ENCODE data around the gene ADIG. TPM values are rescaled to one million over a fixed set of nuclear protein-coding genes. Genes with fewer than 3 reads are reported as not detected.

The ADIG gene
- total and polyA plus RNA-seq, 2 of the 13 experiments (the other 11 are each of a cell fraction or from before 2014, with no cell fraction given): 0.15 TPM; not detected in 1

- TF ChIP-seq, protein P1, sequence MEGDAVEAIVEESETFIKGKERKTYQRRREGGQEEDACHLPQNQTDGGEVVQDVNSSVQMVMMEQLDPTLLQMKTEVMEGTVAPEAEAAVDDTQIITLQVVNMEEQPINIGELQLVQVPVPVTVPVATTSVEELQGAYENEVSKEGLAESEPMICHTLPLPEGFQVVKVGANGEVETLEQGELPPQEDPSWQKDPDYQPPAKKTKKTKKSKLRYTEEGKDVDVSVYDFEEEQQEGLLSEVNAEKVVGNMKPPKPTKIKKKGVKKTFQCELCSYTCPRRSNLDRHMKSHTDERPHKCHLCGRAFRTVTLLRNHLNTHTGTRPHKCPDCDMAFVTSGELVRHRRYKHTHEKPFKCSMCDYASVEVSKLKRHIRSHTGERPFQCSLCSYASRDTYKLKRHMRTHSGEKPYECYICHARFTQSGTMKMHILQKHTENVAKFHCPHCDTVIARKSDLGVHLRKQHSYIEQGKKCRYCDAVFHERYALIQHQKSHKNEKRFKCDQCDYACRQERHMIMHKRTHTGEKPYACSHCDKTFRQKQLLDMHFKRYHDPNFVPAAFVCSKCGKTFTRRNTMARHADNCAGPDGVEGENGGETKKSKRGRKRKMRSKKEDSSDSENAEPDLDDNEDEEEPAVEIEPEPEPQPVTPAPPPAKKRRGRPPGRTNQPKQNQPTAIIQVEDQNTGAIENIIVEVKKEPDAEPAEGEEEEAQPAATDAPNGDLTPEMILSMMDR (CRISPR knock-in tag; IDR thresholded peaks at IDR 0.05): no peak
- no peak for TF ChIP-seq MLLT10 (CRISPR knock-in tag; IDR thresholded peaks at IDR 0.05)
- TF ChIP-seq TRIM24 (CRISPR knock-in tag; IDR thresholded peaks at IDR 0.05): no peak
- TF ChIP-seq SKIL (CRISPR knock-in tag; IDR thresholded peaks at IDR 0.05; ENCODE audit: borderline replicate concordance): 0 out of 2 replicates have a peak, but pooled peaks have one; percentile 18
- TF ChIP-seq JUND (CRISPR knock-in tag; IDR thresholded peaks at IDR 0.05): no peak
- TF ChIP-seq NONO (IDR thresholded peaks at IDR 0.05): peak; percentile 58; the same call in 1 of the 2 replicates
- TF ChIP-seq NONO (CRISPR knock-in tag; conservative IDR thresholded peaks at IDR 0.05): no peak
- no peak for TF ChIP-seq DMAP1 (CRISPR knock-in tag; IDR thresholded peaks at IDR 0.05)
- no peak for TF ChIP-seq ZBTB49 (CRISPR knock-in tag; IDR thresholded peaks at IDR 0.05; ENCODE audit: borderline replicate concordance)
These were observed 46.1 kb downstream of the ADIG start (continued) for GRCh38 chr20:38626921-38627659.

All from HepG2 (cell line).